SKM-1 treated with dmso at 0.1 percent for 144 hours (cell line): Measurements from ENCODE around the gene CLSTN2.

ENCODE experiments used
- DNase-seq: peaks from one replicate; lab custom pipeline; 2025; ENCODE audit not compliant: unreplicated experiment; lab: John Stamatoyannopoulos, UW

Gene CLSTN2

GRCh38 chr3:140572334-140572733 lies 637.3 kb downstream of the CLSTN2 start:
- no peak for DNase-seq

DNA sequence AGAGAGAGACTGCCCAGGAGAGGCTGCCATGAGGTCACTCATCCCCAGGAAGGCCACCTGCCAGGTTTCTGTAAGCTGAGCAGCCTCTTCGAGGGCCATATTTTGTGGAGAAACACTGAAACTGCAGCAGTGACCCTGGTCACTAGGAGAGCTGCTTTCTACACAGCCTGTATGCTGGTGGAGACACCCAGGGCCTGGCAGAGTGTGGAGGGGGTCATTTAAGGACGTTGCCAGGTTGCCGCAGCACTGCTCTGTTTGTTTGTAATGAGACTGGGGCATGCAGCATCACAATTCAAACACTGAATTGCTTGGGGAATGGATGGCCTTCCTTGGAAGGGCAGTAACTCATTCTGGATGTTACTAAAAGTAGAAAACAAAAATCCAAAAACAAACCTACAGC lies 638.0 kb downstream of the CLSTN2 start:
- DNase-seq, result no peak

- no peak for DNase-seq
Measured at GRCh38 chr3:140574375-140574774, 639.4 kb downstream of the CLSTN2 start.

DNA sequence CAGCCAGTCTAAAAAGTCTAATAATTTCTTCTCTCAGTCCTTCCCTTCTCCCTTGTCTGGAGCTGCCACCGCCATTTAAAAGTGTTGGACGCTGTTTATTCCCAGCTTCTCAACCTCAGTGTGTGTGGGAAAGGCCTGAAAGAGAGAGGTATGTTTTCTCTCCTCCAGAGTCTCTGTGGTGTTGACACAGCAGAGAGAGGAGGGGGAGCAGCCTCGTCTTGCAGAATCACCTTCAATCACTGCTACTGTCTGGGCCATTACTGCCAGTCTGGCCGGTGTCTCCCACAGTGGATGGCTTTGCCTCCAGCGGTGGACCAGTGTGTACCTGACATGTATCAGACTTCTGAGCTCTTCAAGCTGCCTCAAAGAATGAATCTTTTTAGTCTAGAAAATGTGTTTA lies 641.5 kb downstream of the CLSTN2 start:
- DNase-seq, result no peak

DNA sequence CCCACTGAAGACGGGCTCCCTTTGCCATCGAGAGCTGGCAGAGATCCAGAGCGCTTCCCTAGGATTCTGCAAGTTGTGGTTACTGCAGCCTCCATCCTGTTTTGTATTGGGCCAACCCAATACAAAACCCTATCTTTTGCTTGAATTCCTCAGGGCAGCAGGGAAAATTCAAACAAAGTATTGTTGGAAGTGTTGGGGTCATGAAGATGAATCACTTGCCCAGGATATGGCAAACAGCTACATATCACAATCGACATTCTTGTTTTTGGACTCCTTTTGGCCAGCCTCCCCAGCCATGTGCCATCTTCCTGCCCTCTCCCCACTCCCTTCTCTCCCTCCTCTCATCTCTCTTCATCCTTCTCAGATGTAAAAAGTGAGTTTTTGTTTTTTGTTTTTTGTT lies 642.9 kb downstream of the CLSTN2 start:
- DNase-seq, result no peak

DNA sequence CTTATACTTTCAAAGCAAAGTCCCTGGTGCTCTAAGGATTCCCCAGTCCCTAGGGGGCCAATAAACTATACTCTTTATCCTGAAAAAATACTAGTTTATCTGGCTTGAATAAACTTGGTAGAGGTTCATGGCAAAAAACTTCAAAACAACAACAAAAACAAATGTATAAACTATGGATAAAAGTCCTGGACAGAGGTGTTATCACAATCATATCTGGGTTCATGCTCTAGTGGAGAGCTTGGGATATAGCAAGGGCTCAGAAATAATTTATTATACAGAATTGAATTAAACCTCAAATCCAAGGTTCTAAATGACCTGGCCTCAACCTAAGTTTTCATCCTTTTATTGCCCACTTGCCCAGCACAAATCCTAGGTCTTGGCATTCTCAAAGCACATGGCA lies 644.3 kb downstream of the CLSTN2 start:
- DNase-seq, result no peak

GRCh38 chr3:140580746-140581145 lies 645.8 kb downstream of the CLSTN2 start:
- no peak for DNase-seq

- no peak for DNase-seq
Measured at GRCh38 chr3:140584549-140584948, 649.6 kb downstream of the CLSTN2 start.

GRCh38 chr3:140585828-140586227 lies 650.8 kb downstream of the CLSTN2 start:
- DNase-seq, result no peak

DNA sequence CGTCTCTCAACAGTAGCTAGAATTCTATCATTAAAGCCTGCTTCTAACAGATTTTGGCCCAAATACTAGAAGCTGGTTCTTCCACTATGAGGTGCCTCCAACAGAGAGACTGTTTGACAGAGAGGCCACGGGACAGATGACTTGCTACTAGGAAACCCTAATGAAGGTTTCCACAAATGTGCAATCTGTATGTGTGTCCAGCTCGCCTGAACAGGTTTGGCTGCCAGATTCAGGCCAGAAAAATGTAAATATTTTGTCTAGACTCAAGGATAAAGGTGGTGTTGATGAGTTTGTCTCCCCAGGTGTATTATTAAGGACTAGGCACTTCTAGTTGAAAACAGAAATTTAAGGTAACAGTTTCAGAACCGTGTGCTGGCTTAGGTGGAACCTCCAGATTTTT lies 651.3 kb downstream of the CLSTN2 start:
- DNase-seq, result no peak

DNA sequence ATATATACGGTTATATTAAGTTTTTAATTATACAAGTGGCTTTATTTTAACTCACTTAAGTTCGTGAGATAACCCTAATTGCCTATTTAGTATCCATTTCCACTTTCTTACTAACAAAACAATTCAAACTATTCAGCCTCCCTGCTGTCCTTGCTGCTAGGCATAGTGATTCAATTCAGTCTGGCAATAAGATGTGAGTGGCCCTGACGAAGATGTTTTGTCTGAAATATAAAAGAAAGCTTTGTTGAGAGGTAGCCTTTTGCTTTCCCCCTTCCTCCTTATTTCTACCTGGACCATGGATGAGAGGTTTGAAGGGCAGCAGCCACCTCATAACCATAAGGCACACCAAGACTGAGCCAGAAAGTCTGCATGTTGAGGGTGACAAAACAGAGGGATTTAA lies 653.6 kb downstream of the CLSTN2 start:
- DNase-seq, result no peak

GRCh38 chr3:140593766-140594165 lies 658.8 kb downstream of the CLSTN2 start:
- no peak for DNase-seq

- no peak for DNase-seq
Measured at GRCh38 chr3:140595295-140595694, 660.3 kb downstream of the CLSTN2 start.

DNA sequence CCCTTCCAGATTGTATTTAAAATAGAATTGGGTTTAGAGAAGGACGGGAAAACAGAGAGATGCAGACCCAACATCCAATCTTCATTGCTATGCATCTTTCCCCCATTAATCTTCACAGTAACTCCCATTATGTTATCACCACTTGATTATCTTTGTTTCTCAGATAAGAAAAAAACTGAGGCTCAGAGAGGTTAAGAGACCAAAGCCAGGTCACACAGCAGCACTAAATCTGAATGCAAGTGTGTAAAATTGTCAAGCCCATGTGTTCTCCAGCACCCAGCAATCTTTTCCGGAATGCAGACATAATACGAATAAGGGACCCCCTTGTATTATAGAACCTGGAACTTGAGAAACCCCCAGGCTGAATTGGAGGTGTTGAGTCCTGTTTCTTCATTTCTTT lies 662.4 kb downstream of the CLSTN2 start:
- no peak for DNase-seq

DNA sequence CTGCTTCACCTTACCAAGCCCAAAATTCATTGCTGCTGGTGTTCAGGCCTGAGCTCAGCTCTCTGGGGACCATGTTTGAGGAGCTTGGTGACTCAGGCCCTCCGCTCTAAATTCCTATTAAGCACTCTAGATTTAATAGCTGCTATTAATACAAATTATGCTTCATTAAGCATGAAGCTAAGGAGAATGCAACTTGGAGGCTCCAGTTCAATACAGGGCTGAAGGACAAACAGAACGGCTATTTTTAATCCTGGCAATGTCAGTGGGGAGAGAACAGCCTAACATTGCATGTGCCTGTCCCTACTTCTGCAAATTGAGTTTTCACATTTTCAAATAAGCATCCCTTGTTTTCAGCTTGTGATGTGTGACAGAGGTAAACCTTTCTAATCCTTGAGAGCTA lies 662.8 kb downstream of the CLSTN2 start:
- no peak for DNase-seq

- no peak for DNase-seq
Measured at GRCh38 chr3:140599009-140599408, 664.0 kb downstream of the CLSTN2 start.

GRCh38 chr3:140599496-140599895 lies 664.5 kb downstream of the CLSTN2 start:
- no peak for DNase-seq

GRCh38 chr3:140601881-140602280 lies 666.9 kb downstream of the CLSTN2 start:
- no peak for DNase-seq

- DNase-seq, result no peak
Measured at GRCh38 chr3:140602781-140603180, 667.8 kb downstream of the CLSTN2 start.

- DNase-seq, result no peak
Measured at GRCh38 chr3:140603766-140604165, 668.8 kb downstream of the CLSTN2 start.

GRCh38 chr3:140610544-140610943 lies 675.6 kb downstream of the CLSTN2 start:
- DNase-seq, result no peak

DNA sequence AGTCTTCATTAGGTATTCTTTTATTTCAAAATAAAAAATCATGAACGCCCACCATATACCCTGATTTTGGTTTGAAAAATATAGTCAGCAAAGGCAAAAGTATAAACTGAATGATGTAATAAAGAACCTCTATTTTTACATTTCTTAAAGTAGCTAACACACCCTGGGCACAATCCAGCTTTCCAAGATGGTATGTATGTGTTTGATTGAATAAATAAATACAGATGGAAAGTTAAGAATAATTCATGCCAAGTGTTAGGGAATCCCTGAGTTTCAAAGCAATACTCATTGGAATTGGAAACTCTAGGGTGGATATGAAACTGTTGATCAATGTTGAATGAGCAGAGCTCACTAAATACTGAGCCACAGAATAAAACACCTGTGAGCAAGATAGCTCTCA lies 679.0 kb downstream of the CLSTN2 start:
- no peak for DNase-seq

GRCh38 chr3:140617135-140617534 lies 682.1 kb downstream of the CLSTN2 start:
- no peak for DNase-seq

DNA sequence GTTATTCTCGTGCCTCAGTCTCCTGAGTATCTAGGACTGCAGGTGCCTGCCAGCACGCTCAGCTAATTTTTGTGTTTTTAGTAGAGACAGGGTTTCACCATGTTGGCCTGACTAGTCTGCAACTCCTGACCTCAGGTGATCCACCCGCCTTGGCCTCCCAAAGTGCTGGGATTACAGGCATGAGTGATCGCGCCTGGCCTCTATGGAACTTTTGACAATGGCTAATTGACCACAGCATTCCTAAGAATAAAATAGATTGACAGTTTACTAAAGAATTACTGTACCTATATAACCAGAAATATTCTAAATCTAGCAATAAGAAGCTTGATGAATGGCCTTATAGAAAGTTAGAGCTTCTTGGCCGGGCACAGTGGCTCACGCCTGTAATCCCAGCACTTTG lies 691.9 kb downstream of the CLSTN2 start:
- no peak for DNase-seq
